Glutamatergic neuron (in vitro differentiated cells): ENCODE data around the gene MAST4. TPM values are rescaled to one million over a fixed set of nuclear protein-coding genes. Genes with fewer than 3 reads are reported as not detected.
"Not testable (repeated sequence)": the region's sequence is repeated elsewhere in the genome, so short reads cannot be mapped to it uniquely, and the experiment has no call there.

Experiments
- DNase-seq: peaks from one replicate; pipeline ENCODE4 v3.0.0; 2022
- H3K27ac Mint-ChIP-seq: one replicate; pipeline ENCODE4 v1.8.0; 2020; ENCODE audit warnings: mild to moderate bottlenecking, mixed read lengths, inconsistent platforms; ENCODE audit not compliant: unreplicated experiment
- H3K27me3 Mint-ChIP-seq: one replicate; pipeline ENCODE4 v1.8.0; 2020; ENCODE audit warnings: mild to moderate bottlenecking, moderate library complexity, mixed read lengths, inconsistent platforms; ENCODE audit not compliant: unreplicated experiment
- H3K36me3 Mint-ChIP-seq: one replicate; pipeline ENCODE4 v1.8.0; 2020; ENCODE audit warnings: mild to moderate bottlenecking, mixed read lengths, inconsistent platforms; ENCODE audit not compliant: unreplicated experiment
- H3K4me1 Mint-ChIP-seq: one replicate; pipeline ENCODE4 v1.8.0; 2020; ENCODE audit warnings: mild to moderate bottlenecking, low read depth, mixed read lengths, inconsistent platforms; ENCODE audit not compliant: unreplicated experiment
- H3K4me3 Mint-ChIP-seq: one replicate; pipeline ENCODE4 v1.8.0; 2020; ENCODE audit warnings: mild to moderate bottlenecking, mixed read lengths, inconsistent platforms; ENCODE audit not compliant: unreplicated experiment
- H3K9me3 Mint-ChIP-seq: one replicate; pipeline ENCODE4 v1.8.0; 2020; ENCODE audit warnings: mild to moderate bottlenecking, moderate library complexity, mixed read lengths, inconsistent platforms; ENCODE audit not compliant: unreplicated experiment
- CTCF ChIP-seq: fragments of 200-600 bp; sonication (generic); IDR thresholded peaks from one replicate; pipeline ENCODE4 v1.5.0; 2021; ENCODE audit not compliant: partially characterized antibody, unreplicated experiment
- total RNA-seq: library from RNA; stranded (reverse); fragmentation: NEBNext Ultra II Directional; extraction: Animal tissue kit (Norgen Biotek cat#: 25700); gene quantifications from one replicate; pipeline ENCODE4 v1.2.1, GENCODE V29; 2021; ENCODE audit not compliant: unreplicated experiment

The MAST4 gene
- total RNA-seq, 1 donor from 2014 or later = 11.5 TPM

DNA sequence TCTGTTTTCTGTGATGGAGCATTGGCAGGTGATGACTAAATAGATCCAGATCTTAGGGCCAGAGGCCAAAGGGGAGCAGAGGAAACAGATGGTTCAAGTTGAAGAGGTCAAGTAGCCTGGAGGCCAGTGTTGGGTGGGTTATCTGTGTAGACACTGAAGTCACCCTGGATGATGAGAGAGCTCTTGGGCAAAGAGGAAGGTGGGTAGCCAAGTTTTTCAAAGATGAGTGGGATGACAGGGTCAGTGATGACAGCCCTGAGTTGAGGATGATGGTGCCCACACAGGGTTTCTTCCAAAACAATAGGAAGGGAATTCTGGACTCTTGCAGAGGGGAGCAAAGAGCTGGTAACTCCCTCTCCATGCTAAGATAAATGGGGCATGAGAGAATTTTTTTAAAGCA is 523.8 kb downstream of the MAST4 start:
- H3K4me1 Mint-ChIP-seq = peaks cover 4% of the 10 kb centered on the region
- H3K27ac Mint-ChIP-seq = no peak overlapping the region
- DNase-seq = no peak
- H3K27me3 Mint-ChIP-seq = no peaks in the 10 kb centered on the region
- H3K36me3 Mint-ChIP-seq = no peaks in the 10 kb centered on the region
- no peak overlapping the region for H3K4me3 Mint-ChIP-seq
- TF ChIP-seq CTCF = no peak
- H3K9me3 Mint-ChIP-seq = no peaks in the 10 kb centered on the region

DNA sequence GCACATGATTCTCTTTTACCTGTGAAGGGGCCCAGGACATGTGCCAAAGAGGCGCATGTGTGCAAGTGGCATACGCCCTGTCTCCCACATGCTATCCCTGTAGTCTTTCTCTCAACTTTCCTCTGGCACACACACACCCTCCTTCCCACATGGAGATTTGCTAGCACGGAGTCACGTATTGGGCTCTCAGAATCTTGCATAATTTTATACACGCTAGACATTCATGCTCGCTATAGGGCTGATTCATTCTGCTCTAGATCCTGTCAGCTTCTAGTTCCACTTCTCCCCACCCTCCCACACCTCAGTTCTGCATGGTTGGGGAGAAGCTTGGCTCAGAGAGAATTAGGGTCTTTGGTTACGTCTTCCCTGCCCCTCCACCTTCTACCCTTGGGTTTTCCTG is 527.6 kb downstream of the MAST4 start:
- H3K9me3 Mint-ChIP-seq = peaks cover 5% of the 10 kb centered on the region
- peaks cover 8% of the 10 kb centered on the region for H3K36me3 Mint-ChIP-seq
- no peak for TF ChIP-seq CTCF
- no peaks in the 10 kb centered on the region for H3K27me3 Mint-ChIP-seq
- no peak overlapping the region for H3K4me3 Mint-ChIP-seq
- DNase-seq = no peak
- no peaks in the 10 kb centered on the region for H3K4me1 Mint-ChIP-seq
- no peak overlapping the region for H3K27ac Mint-ChIP-seq

- TF ChIP-seq CTCF = no peak
- no peak overlapping the region for H3K27ac Mint-ChIP-seq
- H3K4me1 Mint-ChIP-seq = no peaks in the 10 kb centered on the region
- no peak for DNase-seq
- H3K9me3 Mint-ChIP-seq = peaks cover 5% of the 10 kb centered on the region
- H3K4me3 Mint-ChIP-seq = no peak overlapping the region
- H3K27me3 Mint-ChIP-seq = no peaks in the 10 kb centered on the region
- H3K36me3 Mint-ChIP-seq = peaks cover 8% of the 10 kb centered on the region
Observed at GRCh38 chr5:67124556-67124955, 528.4 kb downstream of the MAST4 start.

GRCh38 chr5:67127347-67127895 is 531.2 kb downstream of the MAST4 start:
- not testable (repeated sequence) for H3K36me3 Mint-ChIP-seq, H3K27me3 Mint-ChIP-seq, DNase-seq, H3K4me3 Mint-ChIP-seq, H3K9me3 Mint-ChIP-seq, H3K27ac Mint-ChIP-seq, H3K4me1 Mint-ChIP-seq

DNA sequence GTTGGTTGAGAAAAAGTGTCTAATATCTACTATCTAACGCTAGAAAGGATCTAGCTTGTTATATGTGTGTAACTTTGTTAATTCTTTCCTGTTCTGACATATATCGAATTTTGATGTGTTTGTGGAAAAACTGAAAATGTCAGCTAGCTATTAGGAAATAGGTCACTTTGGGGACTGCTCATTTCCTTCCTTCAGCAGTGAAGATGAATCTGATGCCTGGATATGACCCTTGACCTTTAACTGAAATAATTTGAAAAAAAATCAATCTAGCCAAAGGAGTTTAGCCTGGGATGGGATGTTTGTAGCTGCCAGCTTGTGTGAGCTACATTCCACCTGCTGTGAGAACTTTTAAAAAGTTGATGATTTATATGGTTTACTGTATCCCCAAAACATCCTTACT is 533.6 kb downstream of the MAST4 start:
- no peak for TF ChIP-seq CTCF
- H3K4me3 Mint-ChIP-seq = no peak overlapping the region
- peaks cover 8% of the 10 kb centered on the region for H3K36me3 Mint-ChIP-seq
- DNase-seq = no peak
- no peaks in the 10 kb centered on the region for H3K4me1 Mint-ChIP-seq
- H3K27me3 Mint-ChIP-seq = no peaks in the 10 kb centered on the region
- no peak overlapping the region for H3K27ac Mint-ChIP-seq
- peaks cover 5% of the 10 kb centered on the region for H3K9me3 Mint-ChIP-seq
